NOMO-1 (cell line): ENCODE results near the gene ADAM17.
A peak's percentile ranks its signal among the peaks of the same experiment; 100 is the strongest.

ENCODE experiments used
- DNase-seq, 2 experiments: peaks; one replicate each; lab custom pipeline; 2025; ENCODE audit not compliant: unreplicated experiment in 2 of 2; lab: John Stamatoyannopoulos, UW

Gene ADAM17

GRCh38 chr2:9570182-9571060, 14.8 kb upstream of the ADAM17 start:
- no peak for DNase-seq

GRCh38 chr2:9565436-9566153, 10.0 kb upstream of the ADAM17 start:
- DNase-seq: no peak

GRCh38 chr2:9560628-9561027, 5.0 kb upstream of the ADAM17 start:
- no peak for DNase-seq

- no peak for DNase-seq
Observed at GRCh38 chr2:9558948-9559381, 3.3 kb upstream of the ADAM17 start.

GRCh38 chr2:9556121-9556743, 602 bp upstream of the ADAM17 start:
- peak; percentile 41 to 57 for DNase-seq

GRCh38 chr2:9554921-9555296, 721 bp downstream of the ADAM17 start:
- DNase-seq: peak; percentile 20 to 55

GRCh38 chr2:9552219-9553178, 3.1 kb downstream of the ADAM17 start:
- DNase-seq: peak; percentile 75 to 95

GRCh38 chr2:9550859-9551391, 4.7 kb downstream of the ADAM17 start:
- DNase-seq: peak in 1 of 2 experiments; percentile 42

- DNase-seq: no peak
Observed at GRCh38 chr2:9549420-9549819, 6.2 kb downstream of the ADAM17 start.

- DNase-seq: peak in 1 of 2 experiments; percentile 44
Observed at GRCh38 chr2:9548506-9548905, 7.1 kb downstream of the ADAM17 start.

GRCh38 chr2:9547262-9547991, 8.2 kb downstream of the ADAM17 start:
- no peak for DNase-seq

- no peak for DNase-seq
Observed at GRCh38 chr2:9545502-9545901, 10.1 kb downstream of the ADAM17 start.

- peak in 1 of 2 experiments; percentile 52 for DNase-seq
Observed at GRCh38 chr2:9543557-9543956, 12.1 kb downstream of the ADAM17 start.

GRCh38 chr2:9539531-9539930, 16.1 kb downstream of the ADAM17 start:
- DNase-seq: peak in 1 of 2 experiments; percentile 35

GRCh38 chr2:9538000-9538507, 17.6 kb downstream of the ADAM17 start:
- DNase-seq: peak; percentile 83 to 97

GRCh38 chr2:9536504-9536903, 19.1 kb downstream of the ADAM17 start:
- no peak for DNase-seq

GRCh38 chr2:9535177-9535576, 20.5 kb downstream of the ADAM17 start:
- peak in 1 of 2 experiments; percentile 53 for DNase-seq

- DNase-seq: no peak
Observed at GRCh38 chr2:9533663-9534062, 22.0 kb downstream of the ADAM17 start.

- no peak for DNase-seq
Observed at GRCh38 chr2:9532421-9532820, 23.2 kb downstream of the ADAM17 start.
